Forelimb muscle (tissue), 1 donor: ENCODE measurements around the gene SMCO2. TPM values are rescaled to one million over a fixed set of nuclear protein-coding genes. Genes with fewer than 3 reads are reported as not detected.
A peak's percentile ranks its signal among the peaks of the same experiment; 100 is the strongest.

Experiments
- DNase-seq: peaks from one replicate; pipeline ENCODE4 v3.0.0-alpha.2; 2013; ENCODE audit warnings: low read depth
- polyA plus RNA-seq: library from polyadenylated mRNA; unstranded; fragments of 120-200 nt; gene quantifications from one replicate; pipeline ENCODE4 v1.2.1, GENCODE V29; 2013; ENCODE audit not compliant: insufficient read length

The SMCO2 gene
- polyA plus RNA-seq, 1 donor: not detected

- DNase-seq: no peak
Observed at GRCh38 chr12:27499377-27499776, 52.8 kb downstream of the SMCO2 start.

- DNase-seq: no peak
Observed at GRCh38 chr12:27500546-27500945, 54.0 kb downstream of the SMCO2 start.

GRCh38 chr12:27502021-27502435, 55.5 kb downstream of the SMCO2 start:
- no peak for DNase-seq

- DNase-seq: no peak
Observed at GRCh38 chr12:27504507-27504906, 58.0 kb downstream of the SMCO2 start.

GRCh38 chr12:27505109-27505508, 58.6 kb downstream of the SMCO2 start:
- DNase-seq: no peak

GRCh38 chr12:27505761-27506160, 59.2 kb downstream of the SMCO2 start:
- no peak for DNase-seq

- DNase-seq: no peak
Observed at GRCh38 chr12:27506645-27507189, 60.2 kb downstream of the SMCO2 start.

- no peak for DNase-seq
Observed at GRCh38 chr12:27508736-27509431, 62.3 kb downstream of the SMCO2 start.

GRCh38 chr12:27511031-27511722, 64.6 kb downstream of the SMCO2 start:
- DNase-seq: no peak

GRCh38 chr12:27511723-27512045, 65.1 kb downstream of the SMCO2 start:
- DNase-seq: no peak

- DNase-seq: no peak
Observed at GRCh38 chr12:27513155-27513824, 66.8 kb downstream of the SMCO2 start.

GRCh38 chr12:27515671-27516070, 69.1 kb downstream of the SMCO2 start:
- DNase-seq: no peak

- no peak for DNase-seq
Observed at GRCh38 chr12:27516625-27517024, 70.1 kb downstream of the SMCO2 start.

- no peak for DNase-seq
Observed at GRCh38 chr12:27517546-27517945, 71.0 kb downstream of the SMCO2 start.

- no peak for DNase-seq
Observed at GRCh38 chr12:27517961-27518665, 71.6 kb downstream of the SMCO2 start.

GRCh38 chr12:27521066-27521465, 74.5 kb downstream of the SMCO2 start:
- no peak for DNase-seq

- DNase-seq: no peak
Observed at GRCh38 chr12:27521981-27522380, 75.4 kb downstream of the SMCO2 start.

GRCh38 chr12:27523305-27523641, 76.7 kb downstream of the SMCO2 start:
- DNase-seq: no peak

GRCh38 chr12:27523642-27524493, 77.3 kb downstream of the SMCO2 start, which contains the start of gene PPFIBP1:
Gene PPFIBP1 (plus strand): TSS chr12:27524206. CDS start chr12:27633397, 109,191 bp downstream.
- DNase-seq: peak; percentile 93

GRCh38 chr12:27524494-27524835, 77.9 kb downstream of the SMCO2 start:
- no peak for DNase-seq
